K562 (cell line): ENCODE measurements around the gene ISY1. TPM values are rescaled to one million over a fixed set of nuclear protein-coding genes. Genes with fewer than 3 reads are reported as not detected.
"Not testable (repeated sequence)": the region's sequence is repeated elsewhere in the genome, so short reads cannot be mapped to it uniquely, and the experiment has no call there.

Source experiments
- ATAC-seq: fragments of 200-7000 bp; cut with Tn5 transposase; 3 replicates; pipeline ENCODE4 v1.9.1; 2020; ENCODE audit warnings: moderate library complexity
- BruUV-seq: library from RNA; stranded (reverse); fragments of 400-500 nt; replicated peaks from 2 replicates; lab custom pipeline; 2021; lab: Mats Ljungman, UMichigan
- CTCF ChIA-PET: fragments of 300-600 bp; formaldehyde crosslinking; extraction: SDS; loops from one replicate; lab custom pipeline; 2021; ENCODE audit warnings: low intra/inter-chr PET ratio; lab: Yijun Ruan, JAX
- POLR2A ChIA-PET: fragments of 300-600, 350-650 bp; sonication (Branson Sonifier 250); formaldehyde crosslinking; extraction: SDS; loops from one replicate; lab custom pipeline; 2021; ENCODE audit warnings: antibody characterized with exemption, inconsistent platforms; lab: Yijun Ruan, JAX
- DNase-seq, 4 experiments: peaks; one replicate each; pipeline versions ENCODE4 v3.0.0 to v3.0.0-alpha.2; 2011 to 2018; ENCODE audit warnings: low spot score in 3 of 4, mixed read lengths in 3 of 4; ENCODE audit errors: extremely low read depth in 1 of 4
- FAIRE-seq: peaks from 2 replicates; lab custom pipeline; 2011; peaks lifted over from hg19 to GRCh38; lab: Jason Lieb, UNC
- H2AFZ ChIP-seq: 2 replicates; pipeline ENCODE4 v1.6.0; 2011; ENCODE audit warnings: low read depth, low read length, control low read depth, inconsistent platforms
- H3K27ac ChIP-seq: fragments of 200-600 bp; 3 replicates; pipeline ENCODE4 v1.8.0; 2011; ENCODE audit warnings: low read depth, mild to moderate bottlenecking, control low read depth, inconsistent platforms, low read length, moderate library complexity, mixed read lengths; ENCODE audit errors: extremely low read depth
- H3K27me3 ChIP-seq, 2 experiments: fragments of 300-600 bp in 1 of 2; 2 replicates in 1 of 2; 3 replicates in 1 of 2; pipeline versions ENCODE4 v1.6.0 to v1.8.0; 2011; ENCODE audit warnings: inconsistent platforms in 2 of 2, low read length in 2 of 2, mild to moderate bottlenecking in 1 of 2, mixed read lengths in 1 of 2, moderate library complexity in 1 of 2; ENCODE audit not compliant: control insufficient read depth in 2 of 2, insufficient read depth in 2 of 2
- H3K36me3 ChIP-seq: fragments of 300-600 bp; 3 replicates; pipeline ENCODE4 v1.8.0; 2011; ENCODE audit warnings: mild to moderate bottlenecking, low read length, inconsistent platforms; ENCODE audit not compliant: control insufficient read depth, insufficient read depth
- H3K4me1 ChIP-seq, 2 experiments: fragments of 200-600 bp in 1 of 2; replicated peaks in 1 of 2; 2 replicates in 1 of 2; 3 replicates in 1 of 2; pipeline versions ENCODE4 v1.5.1 to v1.8.0; 2011; ENCODE audit warnings: inconsistent platforms in 2 of 2, low read length in 2 of 2, mild to moderate bottlenecking in 1 of 2, mixed read lengths in 1 of 2, moderate library complexity in 1 of 2; ENCODE audit not compliant: control insufficient read depth in 2 of 2, insufficient read depth in 2 of 2
- H3K4me2 ChIP-seq: 2 replicates; pipeline ENCODE4 v1.6.1; 2011; ENCODE audit warnings: low read length, control low read depth, inconsistent platforms, mixed read lengths; ENCODE audit not compliant: insufficient read depth
- H3K4me3 ChIP-seq: fragments of 200-600 bp; sonication (generic), shearing (Covaris generic); 2 replicates; pipeline ENCODE4 v1.5.1; 2016; ENCODE audit warnings: control low read depth, inconsistent platforms
- H3K79me2 ChIP-seq: fragments of 200-600 bp; 3 replicates; pipeline ENCODE4 v1.8.0; 2011; ENCODE audit warnings: low read length, inconsistent platforms; ENCODE audit not compliant: control insufficient read depth, insufficient read depth
- H3K9ac ChIP-seq, 2 experiments: 2 replicates each; pipeline versions ENCODE4 v1.6.0 to v1.6.1; 2011; ENCODE audit warnings: low read depth in 2 of 2, low read length in 2 of 2, control low read depth in 1 of 2, inconsistent platforms in 1 of 2, mild to moderate bottlenecking in 1 of 2, mixed read lengths in 1 of 2; ENCODE audit not compliant: insufficient read depth in 1 of 2
- H3K9me1 ChIP-seq: one replicate; pipeline ENCODE4 v1.6.0; 2011; ENCODE audit warnings: inconsistent platforms, mild to moderate bottlenecking, low read length, moderate library complexity; ENCODE audit not compliant: control insufficient read depth, insufficient read depth
- H3K9me3 ChIP-seq: replicated peaks from 2 replicates; pipeline ENCODE4 v1.5.1; 2011; ENCODE audit warnings: low read depth, low read length, inconsistent platforms; ENCODE audit not compliant: control insufficient read depth, insufficient read depth
- H4K20me1 ChIP-seq: replicated peaks from 2 replicates; pipeline ENCODE4 v1.6.1; 2011; ENCODE audit warnings: low read length, inconsistent platforms, mixed read lengths; ENCODE audit not compliant: control insufficient read depth, insufficient read depth
- CTCF ChIP-seq, 3 experiments: IDR thresholded peaks in 2 of 3; conservative IDR thresholded peaks in 1 of 3; 2 replicates each; pipeline ENCODE4 v1.5.1; 2011 to 2012; ENCODE audit warnings: low read length in 3 of 3, mild to moderate bottlenecking in 3 of 3, control low read depth in 2 of 3, improper control_type of control experiment in 1 of 3, inconsistent platforms in 1 of 3, low read depth in 1 of 3, mixed read lengths in 1 of 3, moderate library complexity in 1 of 3; ENCODE audit not compliant: insufficient read depth in 2 of 3
- ETS2 ChIP-seq: IDR thresholded peaks from 2 replicates; pipeline ENCODE4 v1.6.1; 2016; ENCODE audit warnings: borderline replicate concordance, missing genetic modification characterization, mild to moderate bottlenecking, moderate library complexity, missing compliant biosample characterization; ENCODE audit not compliant: poor library complexity, severe bottlenecking
- HBP1 ChIP-seq: fragments of 450-650 bp; formaldehyde crosslinking; IDR thresholded peaks from 2 replicates; pipeline ENCODE4 v1.4.0; 2022; ENCODE audit warnings: missing genetic modification characterization
- KDM4B ChIP-seq, 2 experiments: fragments of 450-650 bp in 1 of 2; sonication (generic) in 1 of 2; IDR thresholded peaks; 2 replicates each; pipeline ENCODE4 v1.6.1; 2016 to 2017; ENCODE audit warnings: borderline replicate concordance in 2 of 2, antibody characterized with exemption in 1 of 2, low read depth in 1 of 2, mild to moderate bottlenecking in 1 of 2
- MCM5 ChIP-seq: fragments of 450-650 bp; IDR thresholded peaks from 2 replicates; pipeline ENCODE4 v1.6.1; 2016; ENCODE audit warnings: low read depth
- NR0B1 ChIP-seq: fragments of 450-650 bp; IDR thresholded peaks from one replicate; pipeline ENCODE4 v1.6.1; 2018; ENCODE audit warnings: mild to moderate bottlenecking, moderate library complexity; ENCODE audit not compliant: partially characterized antibody
- THRAP3 ChIP-seq: fragments of 450-650 bp; IDR thresholded peaks from 2 replicates; pipeline ENCODE4 v1.6.1; 2016; ENCODE audit warnings: mild to moderate bottlenecking, inconsistent platforms, borderline replicate concordance
- ZNF395 ChIP-seq: fragments of 200-800 bp; sonication (Bioruptor generic); IDR thresholded peaks from 2 replicates; pipeline ENCODE4 v1.6.1; 2017; ENCODE audit warnings: missing genetic modification characterization, missing compliant biosample characterization
- WGBS: fragments of 100-300 bp; shearing (Covaris generic); methylation state at CpG from one replicate; pipeline ENCODE4 v1.1.6; 2016; ENCODE audit warnings: low coverage, mixed read lengths; ENCODE audit not compliant: insufficient coverage; ENCODE audit errors: missing lambda C conversion rate; 5-methylcytosine and 5-hydroxymethylcytosine counted together
- in situ Hi-C: fragments of 300-500 bp; cut with MboI; formaldehyde crosslinking; loops from 4 replicates; pipeline ENCODE4 v1.15.0; 2018; ENCODE audit warnings: inconsistent platforms, mixed read lengths
- intact Hi-C: fragments of 100-400 bp; cut with micrococcal nuclease; formaldehyde crosslinking; loops from 2 replicates; pipeline ENCODE4 v1.14.2; 2022
- polyA plus RNA-seq, 8 experiments: library from polyadenylated mRNA; depleted of rRNA in 4 of 8; stranded (reverse) in 5 of 8; unstranded in 3 of 8; fragments of >200 nt; fragmentation: Nextera tagmentation in 2 of 8; fragmentation: Illumina TruSeq in 1 of 8; extraction: Ambion mirVana in 2 of 8; extraction: Trizol in 1 of 8; gene quantifications; 2 replicates each; pipeline versions ENCODE4 v1.2.1 to v1.2.3, GENCODE V29; 2011 to 2014; ENCODE audit warnings: inconsistent platforms in 1 of 8, missing spikeins in 1 of 8
- total RNA-seq, 7 experiments: library from RNA; depleted of rRNA in 6 of 7; stranded (reverse); fragments of >200 nt in 6 of 7; fragmentation: Illumina TruSeq in 2 of 7; extraction: Trizol in 2 of 7; gene quantifications; 2 replicates each; pipeline versions ENCODE4 v1.2.1 to v1.2.3, GENCODE V29; 2011 to 2021; ENCODE audit warnings: low replicate concordance in 1 of 7

The ISY1 gene
- total and polyA plus RNA-seq, 9 of the 15 experiments (the other 6 are each of a cell fraction or from before 2014, with no cell fraction given) = 23.5 to 50.0 (median 32.9) TPM

- in situ Hi-C loops (no loop called here), intact Hi-C loops (no loop called here)
- H3K27ac ChIP-seq = no peak overlapping the region
- no peaks in the 10 kb centered on the region for H3K4me1 ChIP-seq
- WGBS = 69% methylated on average over 2 of the region's 10 CpGs
- H2AFZ ChIP-seq = no peak overlapping the region
- FAIRE-seq (no peak), DNase-seq (no peak), ATAC-seq (no peak)
- ChIA-PET POLR2A (no interaction called here), CTCF (no interaction called here)
- TF ChIP-seq KDM4B (IDR thresholded peaks at IDR 0.05; ENCODE audit: borderline replicate concordance in 2 of 2, low read depth in 1 of 2) (no peak), NR0B1 (no peak), CTCF (IDR thresholded peaks at IDR 0.05 in 2 of 3, conservative IDR thresholded peaks at IDR 0.05 in 1 of 3; ENCODE audit: insufficient read depth in 2 of 3, low read depth in 1 of 3, low read length in 3 of 3) (no peak), ZNF395 (CRISPR knock-in tag) (no peak), ETS2 (tag) (no peak), HBP1 (no peak), THRAP3 (no peak), MCM5 (no peak)
- BruUV-seq = no TSS peak
- no peak overlapping the region for H3K4me2 ChIP-seq
- H3K79me2 ChIP-seq = no peaks in the 10 kb centered on the region
- no peaks in the 10 kb centered on the region for H3K27me3 ChIP-seq
- H3K9me1 ChIP-seq = no peaks in the 10 kb centered on the region
- no peak overlapping the region for H3K9ac ChIP-seq
- no peaks in the 10 kb centered on the region for H3K9me3 ChIP-seq
- no peaks in the 10 kb centered on the region for H4K20me1 ChIP-seq
- no peaks in the 10 kb centered on the region for H3K36me3 ChIP-seq
- no peak overlapping the region for H3K4me3 ChIP-seq
Observed at GRCh38 chr3:129095285-129095684, 65.6 kb downstream of the ISY1 start.

GRCh38 chr3:129088312-129088711 lies 72.6 kb downstream of the ISY1 start:
- no CpG with 5 or more reads among the region's 6 CpGs for WGBS
- peak; percentile 12 for ATAC-seq
- H3K27me3 ChIP-seq, H3K9ac ChIP-seq, H4K20me1 ChIP-seq, H3K4me3 ChIP-seq, H2AFZ ChIP-seq, DNase-seq, H3K27ac ChIP-seq, H3K4me1 ChIP-seq, FAIRE-seq, BruUV-seq, H3K4me2 ChIP-seq, CTCF ChIA-PET, H3K79me2 ChIP-seq, H3K9me3 ChIP-seq, POLR2A ChIA-PET, H3K36me3 ChIP-seq, H3K9me1 ChIP-seq: not testable (repeated sequence)
- intact Hi-C loops = loop anchor here (10.0 kb wide), 1 partner anchor 64 kb away; no protein-coding TSS in a partner anchor
- in situ Hi-C loops = loop anchor here (10.0 kb wide), 1 partner anchor 114 kb away; no protein-coding TSS in a partner anchor
